WTC11 (cell line): ENCODE results near the gene PHC2. TPM values are rescaled to one million over a fixed set of nuclear protein-coding genes. Genes with fewer than 3 reads are reported as not detected.

ENCODE experiments used
- CBFB ChIP-seq: sonication (generic); formaldehyde crosslinking; IDR thresholded peaks from 2 replicates; pipeline ENCODE4 v1.8.1; 2022; ENCODE audit warnings: mild to moderate bottlenecking, low read depth, missing genetic modification reagents
- E2F4 ChIP-seq: sonication (generic); formaldehyde crosslinking; IDR thresholded peaks from 2 replicates; pipeline ENCODE4 v1.8.1; 2022; ENCODE audit warnings: low read depth, mild to moderate bottlenecking, moderate library complexity, missing genetic modification reagents, borderline replicate concordance
- EMX1 ChIP-seq: fragments of 250-450 bp; sonication (Bioruptor Pico); IDR thresholded peaks from 2 replicates; pipeline ENCODE4 v1.8.0; 2021; ENCODE audit warnings: mild to moderate bottlenecking
- ETV6 ChIP-seq: sonication (generic); formaldehyde crosslinking; IDR thresholded peaks from 2 replicates; pipeline ENCODE4 v1.8.1; 2022; ENCODE audit warnings: mild to moderate bottlenecking, missing genetic modification reagents
- FOXJ3 ChIP-seq: sonication (generic); formaldehyde crosslinking; IDR thresholded peaks from 2 replicates; pipeline ENCODE4 v1.9.0; 2021; ENCODE audit warnings: missing genetic modification reagents, mild to moderate bottlenecking, borderline replicate concordance
- GRHL2 ChIP-seq: fragments of 250-450 bp; sonication (Bioruptor Pico); IDR thresholded peaks from 2 replicates; pipeline ENCODE4 v1.8.0; 2022; ENCODE audit warnings: mild to moderate bottlenecking, moderate library complexity; ENCODE audit not compliant: insufficient replicate concordance, severe bottlenecking
- HMGA2 ChIP-seq: fragments of 250-450 bp; sonication (Bioruptor Pico); IDR thresholded peaks from 2 replicates; pipeline ENCODE4 v1.4.0; 2021; ENCODE audit warnings: mild to moderate bottlenecking, moderate library complexity
- HMGXB4 ChIP-seq: sonication (generic); formaldehyde crosslinking; IDR thresholded peaks from 2 replicates; pipeline ENCODE4 v1.8.1; 2023; ENCODE audit warnings: mild to moderate bottlenecking, moderate library complexity, missing genetic modification reagents
- IRF2 ChIP-seq: sonication (generic); formaldehyde crosslinking; IDR thresholded peaks from 2 replicates; pipeline ENCODE4 v1.8.0; 2022; ENCODE audit warnings: low read depth, missing genetic modification reagents, borderline replicate concordance
- MLX ChIP-seq: sonication (generic); formaldehyde crosslinking; IDR thresholded peaks from 2 replicates; pipeline ENCODE4 v1.8.1; 2023; ENCODE audit warnings: mild to moderate bottlenecking, missing genetic modification reagents, moderate library complexity
- NR2C2 ChIP-seq: sonication (generic); formaldehyde crosslinking; IDR thresholded peaks from 2 replicates; pipeline ENCODE4 v1.8.0; 2022; ENCODE audit warnings: mild to moderate bottlenecking, missing genetic modification reagents
- OVOL2 ChIP-seq: fragments of 250-450 bp; sonication (Bioruptor Pico); IDR thresholded peaks from 2 replicates; pipeline ENCODE4 v1.9.0; 2021; ENCODE audit warnings: mild to moderate bottlenecking, borderline replicate concordance
- RELA ChIP-seq: sonication (generic); formaldehyde crosslinking; IDR thresholded peaks from 2 replicates; pipeline ENCODE4 v1.8.1; 2022; ENCODE audit warnings: missing genetic modification reagents, mild to moderate bottlenecking, borderline replicate concordance
- RORB ChIP-seq: fragments of 250-450 bp; sonication (Bioruptor Pico); IDR thresholded peaks from 2 replicates; pipeline ENCODE4 v1.9.0; 2021; ENCODE audit warnings: mild to moderate bottlenecking
- ZBTB21 ChIP-seq: sonication (generic); formaldehyde crosslinking; IDR thresholded peaks from 2 replicates; pipeline ENCODE4 v1.8.1; 2023; ENCODE audit warnings: mild to moderate bottlenecking, missing genetic modification reagents, borderline replicate concordance
- ZNF121 ChIP-seq: sonication (generic); formaldehyde crosslinking; IDR thresholded peaks from 2 replicates; pipeline ENCODE4 v1.8.0; 2023; ENCODE audit warnings: missing genetic modification reagents
- ZNF219 ChIP-seq: sonication (generic); formaldehyde crosslinking; IDR thresholded peaks from 2 replicates; pipeline ENCODE4 v1.8.0; 2023; ENCODE audit warnings: missing genetic modification reagents, mild to moderate bottlenecking, borderline replicate concordance
- ZNF281 ChIP-seq: sonication (generic); formaldehyde crosslinking; IDR thresholded peaks from 2 replicates; pipeline ENCODE4 v1.8.0; 2023; ENCODE audit warnings: mild to moderate bottlenecking, missing genetic modification reagents
- ZNF416 ChIP-seq: fragments of 250-450 bp; sonication (Bioruptor Pico); IDR thresholded peaks from 2 replicates; pipeline ENCODE4 v1.9.0; 2021; ENCODE audit warnings: mild to moderate bottlenecking, inconsistent platforms
- ZSCAN18 ChIP-seq: fragments of 250-450 bp; sonication (Bioruptor Pico); IDR thresholded peaks from 2 replicates; pipeline ENCODE4 v2.1.2; 2022; ENCODE audit warnings: mild to moderate bottlenecking, moderate library complexity
- total RNA-seq: library from RNA; stranded (reverse); gene quantifications from 3 replicates; pipeline ENCODE4 v1.2.3, GENCODE V29; 2021
- TF ChIP-seq, protein P1 (sequence below): sonication (generic); formaldehyde crosslinking; IDR thresholded peaks from 2 replicates; pipeline ENCODE4 v1.8.0; 2022; ENCODE audit warnings: mild to moderate bottlenecking, missing genetic modification reagents
- TF ChIP-seq, protein P2 (sequence below): fragments of 250-450 bp; sonication (Bioruptor Pico); IDR thresholded peaks from 2 replicates; pipeline ENCODE4 v1.9.0; 2021; ENCODE audit warnings: moderate library complexity, mild to moderate bottlenecking, inconsistent platforms, borderline replicate concordance
- TF ChIP-seq, protein P3 (sequence below): sonication (generic); formaldehyde crosslinking; IDR thresholded peaks from 2 replicates; pipeline ENCODE4 v1.8.0; 2022; ENCODE audit warnings: mild to moderate bottlenecking, missing genetic modification reagents
- TF ChIP-seq, protein P4 (sequence below): sonication (generic); formaldehyde crosslinking; IDR thresholded peaks from 2 replicates; pipeline ENCODE4 v1.8.1; 2023; ENCODE audit warnings: mild to moderate bottlenecking, missing genetic modification reagents, moderate library complexity

PHC2 gene
- total RNA-seq, 1 experiment from 2014 or later = 7.0 TPM

DNA sequence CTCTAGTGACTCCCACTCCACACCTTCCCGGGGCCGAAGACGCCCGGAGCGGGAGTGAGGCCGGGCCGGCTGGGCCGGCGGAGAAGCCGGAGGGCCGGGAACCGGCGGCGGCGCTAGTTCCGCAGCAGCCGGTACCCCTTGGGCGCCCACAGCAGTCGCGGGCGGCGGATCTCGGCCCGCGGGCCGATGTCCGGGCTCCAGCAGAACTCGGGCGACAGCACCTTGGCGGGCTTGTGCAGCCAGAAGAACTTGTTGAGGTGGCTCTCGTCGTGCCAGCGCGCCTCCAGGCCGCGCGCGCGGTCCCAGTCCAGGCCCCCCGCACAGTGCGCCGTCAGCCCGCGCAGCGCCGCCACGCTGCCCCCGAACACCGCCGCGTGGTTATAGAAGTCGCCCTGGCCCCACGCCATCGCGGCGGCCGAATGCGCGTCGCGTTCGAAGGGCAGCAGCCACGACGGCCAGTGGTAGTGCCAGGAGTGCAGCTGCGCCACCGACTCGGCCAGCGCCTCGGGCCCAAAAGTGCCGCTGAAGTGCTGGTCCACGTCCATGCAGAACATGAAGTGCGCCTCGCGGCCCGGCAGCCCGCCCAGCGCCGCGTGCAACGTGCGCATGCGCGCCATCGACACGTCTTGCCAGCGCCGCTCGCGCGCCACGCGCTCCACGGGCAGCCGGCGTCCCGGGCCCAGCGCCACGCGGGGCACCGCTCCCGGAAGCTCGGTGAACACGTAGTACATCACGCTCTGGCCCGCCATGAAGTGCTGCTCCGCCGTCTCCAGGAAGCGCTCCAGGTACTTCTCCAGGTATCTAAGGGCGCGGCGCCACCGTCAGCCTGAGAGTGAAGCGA is 124.0 kb downstream of the PHC2 start (continued):
- TF ChIP-seq ZNF281 (CRISPR knock-in tag) (no peak), OVOL2 (CRISPR knock-in tag) (no peak), RORB (CRISPR knock-in tag) (no peak), ZSCAN18 (no peak), ZNF219 (no peak), ETV6 (CRISPR knock-in tag) (no peak), ZNF416 (CRISPR knock-in tag) (no peak), ZBTB21 (CRISPR knock-in tag) (no peak), IRF2 (CRISPR knock-in tag) (no peak), NR2C2 (no peak), CBFB (CRISPR knock-in tag) (no peak), FOXJ3 (CRISPR knock-in tag) (no peak), HMGA2 (CRISPR knock-in tag) (no peak), HMGXB4 (no peak; the same call in 1 of the 2 replicates), ZNF121 (no peak), RELA (CRISPR knock-in tag) (no peak), EMX1 (CRISPR knock-in tag) (no peak), E2F4 (no peak), MLX (CRISPR knock-in tag) (no peak), GRHL2 (no peak)
- TF ChIP-seq, protein P1, sequence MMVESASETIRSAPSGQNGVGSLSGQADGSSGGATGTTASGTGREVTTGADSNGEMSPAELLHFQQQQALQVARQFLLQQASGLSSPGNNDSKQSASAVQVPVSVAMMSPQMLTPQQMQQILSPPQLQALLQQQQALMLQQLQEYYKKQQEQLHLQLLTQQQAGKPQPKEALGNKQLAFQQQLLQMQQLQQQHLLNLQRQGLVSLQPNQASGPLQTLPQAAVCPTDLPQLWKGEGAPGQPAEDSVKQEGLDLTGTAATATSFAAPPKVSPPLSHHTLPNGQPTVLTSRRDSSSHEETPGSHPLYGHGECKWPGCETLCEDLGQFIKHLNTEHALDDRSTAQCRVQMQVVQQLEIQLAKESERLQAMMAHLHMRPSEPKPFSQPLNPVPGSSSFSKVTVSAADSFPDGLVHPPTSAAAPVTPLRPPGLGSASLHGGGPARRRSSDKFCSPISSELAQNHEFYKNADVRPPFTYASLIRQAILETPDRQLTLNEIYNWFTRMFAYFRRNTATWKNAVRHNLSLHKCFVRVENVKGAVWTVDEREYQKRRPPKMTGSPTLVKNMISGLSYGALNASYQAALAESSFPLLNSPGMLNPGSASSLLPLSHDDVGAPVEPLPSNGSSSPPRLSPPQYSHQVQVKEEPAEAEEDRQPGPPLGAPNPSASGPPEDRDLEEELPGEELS = peak; percentile 80; the same call in 1 of the 2 replicates
- TF ChIP-seq, protein P2, sequence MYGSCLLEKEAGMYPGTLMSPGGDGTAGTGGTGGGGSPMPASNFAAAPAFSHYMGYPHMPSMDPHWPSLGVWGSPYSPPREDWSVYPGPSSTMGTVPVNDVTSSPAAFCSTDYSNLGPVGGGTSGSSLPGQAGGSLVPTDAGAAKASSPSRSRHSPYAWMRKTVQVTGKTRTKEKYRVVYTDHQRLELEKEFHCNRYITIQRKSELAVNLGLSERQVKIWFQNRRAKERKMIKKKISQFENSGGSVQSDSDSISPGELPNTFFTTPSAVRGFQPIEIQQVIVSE (CRISPR knock-in tag) = no peak
- TF ChIP-seq, protein P3, sequence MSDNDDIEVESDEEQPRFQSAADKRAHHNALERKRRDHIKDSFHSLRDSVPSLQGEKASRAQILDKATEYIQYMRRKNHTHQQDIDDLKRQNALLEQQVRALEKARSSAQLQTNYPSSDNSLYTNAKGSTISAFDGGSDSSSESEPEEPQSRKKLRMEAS (CRISPR knock-in tag) = peak; percentile 48; the same call in 1 of the 2 replicates
- TF ChIP-seq, protein P4, sequence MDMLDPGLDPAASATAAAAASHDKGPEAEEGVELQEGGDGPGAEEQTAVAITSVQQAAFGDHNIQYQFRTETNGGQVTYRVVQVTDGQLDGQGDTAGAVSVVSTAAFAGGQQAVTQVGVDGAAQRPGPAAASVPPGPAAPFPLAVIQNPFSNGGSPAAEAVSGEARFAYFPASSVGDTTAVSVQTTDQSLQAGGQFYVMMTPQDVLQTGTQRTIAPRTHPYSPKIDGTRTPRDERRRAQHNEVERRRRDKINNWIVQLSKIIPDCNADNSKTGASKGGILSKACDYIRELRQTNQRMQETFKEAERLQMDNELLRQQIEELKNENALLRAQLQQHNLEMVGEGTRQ (CRISPR knock-in tag) = no peak
